Right lobe of liver (tissue), 4 donors: ENCODE results near the gene SGPP2.

Experiments used
- CTCF ChIP-seq, 4 donors: fragments of 200-600 bp in 3 of 4; fragments of 450-650 bp in 1 of 4; IDR thresholded peaks; one replicate each; pipeline versions ENCODE4 v1.5.1 to v1.8.0; 2016 to 2022; ENCODE audit warnings: antibody characterized with exemption in 4 of 4, mild to moderate bottlenecking in 2 of 4
- POLR2A ChIP-seq: fragments of 450-650 bp; IDR thresholded peaks from one replicate; pipeline ENCODE4 v1.6.1; 2017; ENCODE audit warnings: antibody characterized with exemption, mild to moderate bottlenecking
- donor health status: DM: no; HTN: no; CAD: no.
- donor health status: DM: no; HTN: no; CAD: no.
- donor health status: DM: no; HTN: yes; CAD: no.

GRCh38 chr2:222532315-222532714 is 108.0 kb downstream of the SGPP2 start:
- TF ChIP-seq CTCF (IDR thresholded peaks at IDR 0.05) (no peak), POLR2A (no peak)
